Sigmoid colon (tissue), 7 donors: ENCODE results near the gene SEMA4G. TPM values are rescaled to one million over a fixed set of nuclear protein-coding genes. Genes with fewer than 3 reads are reported as not detected.

Source experiments
- DNase-seq: peaks from one replicate; pipeline ENCODE4 v3.0.0-alpha.2; 2019
- H3K27ac ChIP-seq, 4 donors: fragments of 200-600 bp; sonication (generic); one replicate each; pipeline ENCODE4 v1.5.1; 2016 to 2019; ENCODE audit warnings: mild to moderate bottlenecking in 1 of 4
- H3K27me3 ChIP-seq, 3 donors: fragments of 200-600 bp; sonication (generic); one replicate each; pipeline ENCODE4 v1.5.1; 2019; ENCODE audit warnings: mild to moderate bottlenecking in 1 of 3
- H3K36me3 ChIP-seq, 4 donors: fragments of 200-600 bp; sonication (generic); one replicate each; pipeline ENCODE4 v1.5.1; 2016 to 2019
- H3K4me1 ChIP-seq, 4 donors: fragments of 200-600 bp; sonication (generic); one replicate each; pipeline ENCODE4 v1.5.1; 2017 to 2019
- H3K4me3 ChIP-seq, 4 donors: fragments of 200-600 bp; sonication (generic); one replicate each; pipeline ENCODE4 v1.5.1; 2017 to 2019; ENCODE audit warnings: mild to moderate bottlenecking in 2 of 4, moderate library complexity in 1 of 4
- H3K9me3 ChIP-seq, 4 donors: fragments of 200-600 bp in 3 of 4; sonication (generic) in 3 of 4; one replicate each; pipeline versions ENCODE4 v1.5.1 to v1.6.1; 2013 to 2019
- EP300 ChIP-seq, 4 donors: sonication (generic); formaldehyde crosslinking; IDR thresholded peaks; one replicate each; pipeline ENCODE4 v1.6.1; 2017; ENCODE audit warnings: antibody characterized with exemption in 4 of 4
- POLR2A ChIP-seq, 2 donors: fragments of 450-650 bp; IDR thresholded peaks; one replicate each; pipeline ENCODE4 v1.6.1; 2016; ENCODE audit warnings: antibody characterized with exemption in 2 of 2, mild to moderate bottlenecking in 2 of 2, moderate library complexity in 2 of 2
- POLR2AphosphoS5 ChIP-seq, 4 donors: sonication (generic); formaldehyde crosslinking; IDR thresholded peaks; one replicate each; pipeline ENCODE4 v1.6.1; 2017; ENCODE audit warnings: antibody characterized with exemption in 4 of 4
- whole genome bisulfite sequencing, 2 donors: extraction: QIAGEN DNeasy Blood & Tissue Kit; methylation state at CpG; one replicate each; pipeline ENCODE4 v1.1.7; 2013; 5-methylcytosine and 5-hydroxymethylcytosine counted together
- intact Hi-C: fragments of 100-400 bp; cut with DNase I; formaldehyde crosslinking; loops from one replicate; pipeline ENCODE4 v1.15.1; 2023
- polyA plus RNA-seq, 3 donors: library from polyadenylated mRNA; stranded (reverse); fragments of 200-250 nt; gene quantifications; one replicate each; pipeline ENCODE4 v1.2.3, GENCODE V29; 2013
- total RNA-seq, 4 donors: library from RNA; depleted of rRNA; stranded (reverse); fragments of >200 nt; gene quantifications; one replicate each; pipeline ENCODE4 v1.1.0, GENCODE V29; 2016
- TF ChIP-seq, protein P1 (sequence below), 4 experiments: fragments of 450-650 bp in 3 of 4; fragments of 200-600 bp in 1 of 4; IDR thresholded peaks; one replicate each; pipeline ENCODE4 v1.5.1; 2016 to 2019; ENCODE audit warnings: antibody characterized with exemption in 4 of 4, mild to moderate bottlenecking in 3 of 4, moderate library complexity in 2 of 4
- donor health status: healthy with polysubstance abuse.
- donor health status: Bipolar disorder and iron deficiency.
- donor health status: healthy.

Gene SEMA4G
- total and polyA plus RNA-seq, 7 donors, result 0.49 to 65.8 (median 2.2) TPM

DNA sequence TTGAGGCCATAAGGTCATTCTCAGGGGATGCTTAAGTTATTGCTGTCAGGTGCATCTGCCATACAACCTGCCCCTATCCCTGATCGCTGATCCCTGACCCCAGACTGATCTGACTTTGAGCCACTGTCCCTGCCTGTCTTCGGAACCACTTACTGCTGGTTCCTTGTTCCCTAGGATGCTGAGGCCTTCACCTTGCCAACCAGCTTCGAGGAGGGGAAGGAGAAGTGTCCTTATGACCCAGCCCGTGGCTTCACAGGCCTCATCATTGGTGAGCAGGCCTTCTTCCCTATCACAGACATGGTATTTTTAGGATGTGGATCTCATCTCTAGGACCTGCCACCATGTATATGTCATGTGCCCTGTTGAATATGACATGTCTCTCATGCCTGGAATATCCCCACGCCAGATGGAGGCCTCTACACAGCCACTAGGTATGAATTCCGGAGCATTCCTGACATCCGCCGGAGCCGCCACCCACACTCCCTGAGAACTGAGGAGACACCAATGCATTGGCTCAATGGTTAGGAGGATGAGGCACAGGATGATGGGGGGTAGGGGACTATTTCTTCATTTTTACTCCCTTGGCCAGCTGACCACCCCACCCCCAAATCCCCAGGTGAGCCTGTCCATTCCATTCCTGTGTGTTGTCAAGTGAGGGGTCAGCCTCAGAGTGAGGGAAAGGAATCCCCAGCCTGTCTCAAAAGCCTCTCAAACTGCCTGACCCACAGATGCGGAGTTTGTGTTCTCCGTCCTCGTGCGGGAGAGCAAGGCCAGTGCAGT is 9.0 kb downstream of the SEMA4G start:
- TF ChIP-seq POLR2AphosphoS5 (IDR thresholded peaks at IDR 0.05) (no peak), EP300 (IDR thresholded peaks at IDR 0.05) (no peak), POLR2A (IDR thresholded peaks at IDR 0.05) (no peak)
- TF ChIP-seq, protein P1, sequence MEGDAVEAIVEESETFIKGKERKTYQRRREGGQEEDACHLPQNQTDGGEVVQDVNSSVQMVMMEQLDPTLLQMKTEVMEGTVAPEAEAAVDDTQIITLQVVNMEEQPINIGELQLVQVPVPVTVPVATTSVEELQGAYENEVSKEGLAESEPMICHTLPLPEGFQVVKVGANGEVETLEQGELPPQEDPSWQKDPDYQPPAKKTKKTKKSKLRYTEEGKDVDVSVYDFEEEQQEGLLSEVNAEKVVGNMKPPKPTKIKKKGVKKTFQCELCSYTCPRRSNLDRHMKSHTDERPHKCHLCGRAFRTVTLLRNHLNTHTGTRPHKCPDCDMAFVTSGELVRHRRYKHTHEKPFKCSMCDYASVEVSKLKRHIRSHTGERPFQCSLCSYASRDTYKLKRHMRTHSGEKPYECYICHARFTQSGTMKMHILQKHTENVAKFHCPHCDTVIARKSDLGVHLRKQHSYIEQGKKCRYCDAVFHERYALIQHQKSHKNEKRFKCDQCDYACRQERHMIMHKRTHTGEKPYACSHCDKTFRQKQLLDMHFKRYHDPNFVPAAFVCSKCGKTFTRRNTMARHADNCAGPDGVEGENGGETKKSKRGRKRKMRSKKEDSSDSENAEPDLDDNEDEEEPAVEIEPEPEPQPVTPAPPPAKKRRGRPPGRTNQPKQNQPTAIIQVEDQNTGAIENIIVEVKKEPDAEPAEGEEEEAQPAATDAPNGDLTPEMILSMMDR (IDR thresholded peaks at IDR 0.05), result no peak
- no peak overlapping the region for H3K4me3 ChIP-seq
- H3K4me1 ChIP-seq, result no peaks in the 10 kb centered on the region
- intact Hi-C loops, result no loop called here
- H3K36me3 ChIP-seq, result peaks cover 5 to 41% (median 8%) of the 10 kb centered on the region in 4 donors
- peak; percentile 46 for DNase-seq
- H3K27ac ChIP-seq, result no peak overlapping the region
- 91 to 95% methylated on average over 13 of the region's 13 CpGs for WGBS, 2 donors
- H3K9me3 ChIP-seq, result no peaks in the 10 kb centered on the region
- no peaks in the 10 kb centered on the region for H3K27me3 ChIP-seq

DNA sequence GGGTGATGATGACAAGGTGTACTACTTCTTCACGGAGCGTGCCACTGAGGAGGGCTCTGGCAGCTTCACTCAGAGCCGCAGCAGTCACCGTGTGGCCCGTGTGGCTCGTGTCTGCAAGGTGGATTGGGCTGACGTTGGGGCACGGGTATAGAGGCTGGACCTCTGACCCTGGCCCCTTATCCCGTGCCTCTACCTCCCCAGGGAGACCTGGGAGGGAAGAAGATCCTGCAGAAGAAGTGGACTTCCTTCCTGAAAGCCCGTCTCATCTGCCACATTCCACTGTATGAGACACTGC is 9.5 kb downstream of the SEMA4G start:
- Histone ChIP-seq H3K4me3 (no peak overlapping the region), H3K27ac (no peak overlapping the region), H3K4me1 (no peaks in the 10 kb centered on the region), H3K36me3 (peaks cover 5 to 47% (median 8%) of the 10 kb centered on the region in 4 donors), H3K27me3 (no peaks in the 10 kb centered on the region), H3K9me3 (no peaks in the 10 kb centered on the region)
- DNase-seq, result peak; percentile 36
- TF ChIP-seq POLR2AphosphoS5 (IDR thresholded peaks at IDR 0.05), result no peak
- TF ChIP-seq, protein P1 (IDR thresholded peaks at IDR 0.05), result no peak
- no peak for TF ChIP-seq POLR2A (IDR thresholded peaks at IDR 0.05)
- no peak for TF ChIP-seq EP300 (IDR thresholded peaks at IDR 0.05)
- WGBS, 2 donors, result 84 to 91% methylated on average over 10 of the region's 10 CpGs
- intact Hi-C loops, result no loop called here

DNA sequence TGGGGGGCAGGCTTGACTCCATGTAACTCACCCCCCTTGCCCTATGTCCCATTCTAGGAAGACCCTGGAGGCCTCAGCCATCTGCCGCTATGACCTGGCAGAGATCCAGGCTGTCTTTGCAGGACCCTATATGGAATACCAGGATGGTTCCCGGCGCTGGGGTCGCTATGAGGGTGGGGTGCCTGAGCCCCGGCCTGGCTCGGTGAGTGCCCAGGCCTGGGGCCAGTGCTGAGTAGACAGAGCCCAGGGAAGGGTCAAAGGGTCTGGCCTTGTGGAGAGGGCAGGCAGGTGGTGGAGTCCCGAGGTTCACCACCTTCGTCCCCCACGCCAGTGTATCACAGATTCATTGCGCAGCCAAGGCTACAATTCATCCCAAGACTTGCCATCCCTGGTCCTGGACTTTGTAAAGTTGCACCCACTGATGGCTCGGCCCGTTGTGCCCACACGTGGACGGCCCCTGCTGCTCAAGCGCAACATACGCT is 10.5 kb downstream of the SEMA4G start:
- H3K4me1 ChIP-seq, result no peaks in the 10 kb centered on the region
- no peak overlapping the region for H3K27ac ChIP-seq
- no peaks in the 10 kb centered on the region for H3K9me3 ChIP-seq
- peaks cover 5 to 49% (median 8%) of the 10 kb centered on the region in 4 donors for H3K36me3 ChIP-seq
- no peaks in the 10 kb centered on the region for H3K27me3 ChIP-seq
- TF ChIP-seq POLR2AphosphoS5 (IDR thresholded peaks at IDR 0.05), result no peak
- TF ChIP-seq, protein P1 (IDR thresholded peaks at IDR 0.05), result no peak
- no peak for TF ChIP-seq POLR2A (IDR thresholded peaks at IDR 0.05)
- no peak for TF ChIP-seq EP300 (IDR thresholded peaks at IDR 0.05)
- WGBS, 2 donors, result 93 to 94% methylated on average over 16 of the region's 16 CpGs
- intact Hi-C loops, result no loop called here
- peak; percentile 59 for DNase-seq
- no peak overlapping the region for H3K4me3 ChIP-seq

DNA sequence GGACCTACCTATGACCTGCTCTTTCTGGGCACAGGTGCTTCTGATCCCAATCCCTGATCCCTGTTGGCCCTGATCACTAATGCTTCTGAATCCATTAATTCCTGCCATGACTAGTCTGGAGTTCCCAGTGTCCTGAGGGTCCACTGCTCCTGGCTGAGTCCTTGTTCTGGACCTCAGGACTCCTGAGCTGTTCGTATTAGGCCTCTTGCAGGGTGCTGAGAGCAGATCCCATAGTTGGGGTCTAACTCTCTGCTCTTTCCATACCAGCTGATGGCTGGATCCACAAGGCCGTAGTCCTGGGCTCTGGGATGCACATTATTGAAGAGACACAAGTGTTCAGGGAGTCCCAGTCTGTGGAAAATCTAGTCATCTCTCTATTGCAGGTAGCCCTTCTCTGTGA is 11.0 kb downstream of the SEMA4G start:
- intact Hi-C loops, result no loop called here
- DNase-seq, result peak; percentile 40
- Histone ChIP-seq H3K27ac (no peak overlapping the region), H3K9me3 (no peaks in the 10 kb centered on the region), H3K36me3 (peaks cover 5 to 49% (median 8%) of the 10 kb centered on the region in 4 donors), H3K4me3 (no peak overlapping the region), H3K27me3 (no peaks in the 10 kb centered on the region), H3K4me1 (no peaks in the 10 kb centered on the region)
- TF ChIP-seq POLR2A (IDR thresholded peaks at IDR 0.05), result no peak
- TF ChIP-seq EP300 (IDR thresholded peaks at IDR 0.05), result no peak
- TF ChIP-seq, protein P1 (IDR thresholded peaks at IDR 0.05), result no peak
- TF ChIP-seq POLR2AphosphoS5 (IDR thresholded peaks at IDR 0.05), result no peak
- WGBS, 2 donors, result 91 to 94% methylated on average over 2 of the region's 2 CpGs
